GM19395 (cell line): Measurements from ENCODE around the gene COL13A1.

ENCODE experiments used
- ATAC-seq: cut with Tn5 transposase; IDR thresholded peaks from one replicate; pipeline ENCODE4 v1.9.1; 2021; ENCODE audit warnings: mild to moderate bottlenecking, moderate library complexity; ENCODE audit not compliant: unreplicated experiment

The COL13A1 gene

GRCh38 chr10:69883310-69884023 is 81.8 kb downstream of the COL13A1 start:
- no peak for ATAC-seq

GRCh38 chr10:69884024-69884367 is 82.3 kb downstream of the COL13A1 start:
- no peak for ATAC-seq

- no peak for ATAC-seq
These were observed 83.0 kb downstream of the COL13A1 start for GRCh38 chr10:69884686-69885085.

GRCh38 chr10:69885379-69886013 is 83.8 kb downstream of the COL13A1 start:
- no peak for ATAC-seq

- no peak for ATAC-seq
These were observed 87.3 kb downstream of the COL13A1 start for GRCh38 chr10:69888882-69889584.

GRCh38 chr10:69890065-69890847 is 88.5 kb downstream of the COL13A1 start:
- no peak for ATAC-seq

- ATAC-seq, result no peak
These were observed 89.4 kb downstream of the COL13A1 start for GRCh38 chr10:69891057-69891617.

GRCh38 chr10:69892406-69892805 is 90.7 kb downstream of the COL13A1 start:
- ATAC-seq, result no peak

- no peak for ATAC-seq
These were observed 91.1 kb downstream of the COL13A1 start for GRCh38 chr10:69892816-69893215.

GRCh38 chr10:69893271-69893900 is 91.7 kb downstream of the COL13A1 start:
- ATAC-seq, result no peak

- ATAC-seq, result no peak
These were observed 92.5 kb downstream of the COL13A1 start for GRCh38 chr10:69894156-69894555.

GRCh38 chr10:69895759-69896158 is 94.1 kb downstream of the COL13A1 start:
- no peak for ATAC-seq

GRCh38 chr10:69896606-69897231 is 95.0 kb downstream of the COL13A1 start:
- no peak for ATAC-seq

- ATAC-seq, result no peak
These were observed 95.7 kb downstream of the COL13A1 start for GRCh38 chr10:69897432-69897831.

- no peak for ATAC-seq
These were observed 96.3 kb downstream of the COL13A1 start for GRCh38 chr10:69897999-69898398.

- no peak for ATAC-seq
These were observed 96.8 kb downstream of the COL13A1 start for GRCh38 chr10:69898524-69898923.

- no peak for ATAC-seq
These were observed 97.2 kb downstream of the COL13A1 start for GRCh38 chr10:69898941-69899340.

- no peak for ATAC-seq
These were observed 98.3 kb downstream of the COL13A1 start for GRCh38 chr10:69899727-69900595.

- ATAC-seq, result no peak
These were observed 99.3 kb downstream of the COL13A1 start for GRCh38 chr10:69901022-69901421.
